K562 treated with DMSO at 1 percent for 12 hours (cell line): Measurements from ENCODE around the gene PRCD. TPM values are rescaled to one million over a fixed set of nuclear protein-coding genes. Genes with fewer than 3 reads are reported as not detected.

Source experiments
- total RNA-seq: library from RNA; unstranded; fragments of 300-600 nt; gene quantifications from 2 replicates; pipeline ENCODE4 v1.2.3, GENCODE V29; 2022; ENCODE audit not compliant: insufficient read depth

Gene PRCD, protein sequence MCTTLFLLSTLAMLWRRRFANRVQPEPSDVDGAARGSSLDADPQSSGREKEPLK
- total RNA-seq = not detected in 2 replicates

DNA sequence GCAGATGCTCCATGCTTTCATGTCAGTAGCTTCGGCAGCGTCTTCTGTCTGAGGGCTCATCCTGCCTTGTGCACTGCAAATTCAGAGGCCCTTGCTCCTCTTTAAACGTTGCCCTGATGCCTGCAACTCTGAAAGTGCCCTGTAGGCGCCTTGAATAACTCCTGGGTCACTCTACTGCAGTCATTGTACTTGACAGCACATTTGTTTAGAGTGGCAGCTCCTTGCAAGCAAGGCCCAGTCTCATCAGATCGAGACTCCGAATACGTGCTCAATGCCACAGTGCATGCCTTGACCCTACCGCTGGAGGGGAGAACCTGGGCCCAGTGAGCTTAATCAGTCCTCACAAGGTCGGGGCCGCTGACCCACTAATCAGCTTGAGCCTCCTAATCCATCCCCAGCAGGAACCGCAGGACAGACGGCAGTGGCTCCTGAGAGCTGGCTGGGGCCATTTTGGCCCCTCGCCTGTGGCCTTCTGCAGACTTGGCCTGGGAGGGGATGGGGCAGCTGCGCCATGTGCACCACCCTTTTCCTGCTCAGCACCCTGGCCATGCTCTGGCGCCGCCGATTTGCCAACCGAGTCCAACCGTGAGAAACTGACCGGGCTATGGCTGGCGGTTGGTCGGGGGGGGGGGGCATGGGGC lies at the start of gene PRCD:
TSS of gene PRCD (plus strand) at position 414 of the 641 bp plus-strand sequence. CDS start at position 512, 98 bp downstream.

DNA sequence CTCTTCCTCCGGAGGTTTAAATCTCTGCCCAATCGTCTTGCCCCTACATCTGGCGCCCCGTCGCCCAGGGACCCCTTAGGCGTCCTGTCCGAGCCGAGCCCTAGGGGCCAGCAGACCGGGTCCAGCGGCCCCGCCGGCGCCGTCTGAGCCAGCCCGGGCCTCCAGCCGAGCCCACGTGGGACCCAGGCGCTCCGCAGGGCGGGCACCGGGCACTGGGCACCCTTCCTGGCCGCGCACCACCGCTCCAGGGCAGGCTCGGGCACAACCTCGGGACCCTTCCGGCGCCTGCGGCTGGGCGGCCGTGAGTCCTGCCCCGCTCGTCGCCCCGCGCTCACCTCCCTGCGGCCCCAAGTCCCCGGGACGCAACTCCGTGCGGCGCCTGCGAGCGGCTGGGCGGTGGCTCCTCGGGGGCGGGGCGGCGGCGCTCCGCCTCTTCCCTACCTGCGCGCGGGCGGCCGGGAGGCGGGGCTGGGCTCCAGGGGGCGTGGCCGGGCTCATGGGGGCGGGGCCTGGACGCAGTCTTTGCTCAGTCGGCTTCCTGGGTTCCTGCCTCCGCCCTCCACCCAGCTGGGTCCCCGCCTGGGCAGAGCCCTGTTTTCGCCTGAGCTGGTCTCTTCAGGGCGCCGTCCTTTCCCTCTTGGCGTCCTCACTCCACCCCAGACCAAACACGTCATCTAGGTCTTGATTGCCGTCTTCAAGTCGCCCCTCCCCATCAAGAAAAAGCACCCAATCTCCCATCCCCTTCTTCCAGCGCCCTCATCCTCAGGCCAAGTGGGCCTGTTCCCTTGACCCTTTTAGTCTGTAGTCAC lies 38.6 kb upstream of the PRCD start, which contains the start of gene RHBDF2:
TSS of gene RHBDF2 (minus strand) at position 406 of the 809 bp plus-strand sequence. CDS start 19,899 bp downstream, outside the sequence.

DNA sequence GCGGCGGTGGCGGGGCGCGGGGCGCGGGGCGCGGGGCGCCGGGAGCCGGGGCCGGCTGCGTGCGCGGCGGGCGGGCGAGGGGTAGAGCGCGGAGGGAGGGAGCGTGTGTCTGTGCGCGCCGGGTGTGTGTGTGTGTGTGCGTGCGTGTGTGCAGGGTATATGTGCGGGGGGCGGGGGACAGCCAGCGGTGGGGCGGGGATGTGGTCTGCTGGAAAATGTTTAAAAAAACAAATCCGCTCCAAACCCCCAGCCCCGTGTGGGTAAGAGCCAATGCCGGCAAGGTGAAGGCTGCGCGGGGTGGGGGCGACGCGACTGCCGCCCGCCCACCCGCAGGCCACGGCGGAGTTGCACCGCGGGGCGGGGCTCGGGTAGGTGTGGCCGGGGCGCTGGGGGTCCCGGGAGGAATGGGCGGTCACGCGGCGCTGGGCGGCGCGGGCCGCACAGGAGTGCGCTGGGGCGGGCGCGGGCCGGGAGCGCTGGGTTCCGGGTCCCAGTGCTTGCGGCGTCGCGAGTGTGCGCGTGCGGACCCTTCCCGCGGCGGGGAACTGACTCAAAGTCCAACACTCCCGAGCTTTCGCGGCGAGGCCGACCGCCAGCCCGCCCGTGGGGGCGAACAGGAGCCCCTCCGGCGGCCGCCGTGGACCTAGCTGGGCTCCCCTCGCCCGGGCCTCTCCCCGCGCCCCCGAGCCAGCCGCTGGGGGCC lies 2.1 kb upstream of the PRCD start, which contains the start of gene CYGB:
TSS of gene CYGB (minus strand) at position 132 of the 703 bp plus-strand sequence. CDS start 167 bp downstream, outside the sequence.

DNA sequence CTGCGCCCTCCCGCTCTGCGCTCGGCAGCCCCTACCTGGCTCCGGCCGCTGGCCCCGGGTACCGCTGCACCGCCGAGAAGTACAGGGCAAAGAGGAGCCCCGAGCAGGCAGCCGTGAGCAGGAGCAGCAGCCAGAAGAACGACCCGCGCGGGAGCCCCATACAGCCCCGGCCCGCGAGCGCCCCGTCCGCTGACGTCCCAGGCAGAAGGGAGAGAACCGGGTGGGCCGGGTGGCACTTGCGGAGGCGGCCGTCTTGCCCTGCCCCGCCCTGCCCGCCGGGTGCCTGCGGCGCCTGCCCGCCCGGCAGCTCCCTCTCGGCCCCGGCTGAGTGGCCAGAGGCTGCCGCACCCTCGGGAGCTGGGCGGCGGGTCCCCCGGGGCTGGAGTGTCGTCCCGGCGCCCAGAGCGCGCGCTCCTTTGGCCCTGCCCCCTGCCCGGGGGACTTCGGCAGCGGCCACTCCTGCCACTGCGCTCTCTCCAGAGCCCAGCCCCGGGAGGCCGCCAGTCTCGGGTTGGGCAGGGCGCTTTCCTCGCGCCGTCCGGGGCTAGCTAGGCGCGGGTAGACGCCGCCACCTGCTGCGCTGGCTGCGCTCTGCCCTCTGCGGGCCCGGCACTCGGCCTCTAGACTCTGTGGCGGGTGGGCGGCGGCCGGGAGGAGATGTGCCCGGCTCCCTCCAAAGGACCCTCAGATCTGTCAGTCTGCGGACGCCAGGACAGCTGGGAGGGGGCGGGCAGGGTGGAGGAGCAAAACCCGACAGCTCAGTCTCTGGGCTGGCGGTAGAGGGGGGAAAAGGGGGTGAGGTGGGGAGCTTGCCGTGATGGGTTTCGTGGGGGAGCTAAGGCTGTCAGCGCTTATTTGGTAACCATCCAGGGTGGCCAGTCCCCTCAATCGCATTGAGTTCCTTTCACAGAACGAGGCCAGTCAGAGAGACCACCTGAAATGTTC lies 46.1 kb downstream of the PRCD start, which contains the start of gene ST6GALNAC2:
TSS of gene ST6GALNAC2 (minus strand) at position 212 of the 945 bp plus-strand sequence. CDS start at position 160, 52 bp downstream.

Other genes with a start within 250 kb of the PRCD start
- gene QRICH2, start 231.8 kb upstream of the PRCD start, total RNA-seq = 6.1 and 13.6 TPM in 2 replicates
- 59.7 and 71.5 TPM in 2 replicates for gene PRPSAP1, start 186.1 kb upstream of the PRCD start, total RNA-seq
- 41.7 and 47.1 TPM in 2 replicates for gene SPHK1, start 155.4 kb upstream of the PRCD start, total RNA-seq
- gene UBE2O, start 86.9 kb upstream of the PRCD start, total RNA-seq = 19.3 and 36.3 TPM in 2 replicates
- gene AANAT, start 72.4 kb upstream of the PRCD start, total RNA-seq = not detected in 2 replicates
- 0.65 and 0.97 TPM in 2 replicates for gene RHBDF2, start 38.6 kb upstream of the PRCD start, total RNA-seq
- gene CYGB, start 2.3 kb upstream of the PRCD start, total RNA-seq = 0.40 TPM in 1 of 2 replicates, not detected in the other
- not detected in 2 replicates for gene ST6GALNAC2, start 45.8 kb downstream of the PRCD start, total RNA-seq
- 24.2 and 28.9 TPM in 2 replicates for gene ST6GALNAC1, start 103.7 kb downstream of the PRCD start, total RNA-seq
- 11.1 and 14.7 TPM in 2 replicates for gene MXRA7, start 170.9 kb downstream of the PRCD start, total RNA-seq
- 36.3 and 53.7 TPM in 2 replicates for gene JMJD6, start 186.6 kb downstream of the PRCD start, total RNA-seq
- 66.5 and 71.4 TPM in 2 replicates for gene METTL23, start 186.8 kb downstream of the PRCD start, total RNA-seq
- 297 and 419 TPM in 2 replicates for gene SRSF2, start 197.3 kb downstream of the PRCD start, total RNA-seq
- 13.4 and 37.2 TPM in 2 replicates for gene MFSD11, start 198.1 kb downstream of the PRCD start, total RNA-seq